ENCODE measurements around the gene NPAS2. TPM values are rescaled to one million over a fixed set of nuclear protein-coding genes. Genes with fewer than 3 reads are reported as not detected.

The NPAS2 gene
- total and polyA plus RNA-seq, 2 donors (not counting 1 experiment from before 2014, with no cell fraction given), result 3.6 to 4.9 TPM

DNA sequence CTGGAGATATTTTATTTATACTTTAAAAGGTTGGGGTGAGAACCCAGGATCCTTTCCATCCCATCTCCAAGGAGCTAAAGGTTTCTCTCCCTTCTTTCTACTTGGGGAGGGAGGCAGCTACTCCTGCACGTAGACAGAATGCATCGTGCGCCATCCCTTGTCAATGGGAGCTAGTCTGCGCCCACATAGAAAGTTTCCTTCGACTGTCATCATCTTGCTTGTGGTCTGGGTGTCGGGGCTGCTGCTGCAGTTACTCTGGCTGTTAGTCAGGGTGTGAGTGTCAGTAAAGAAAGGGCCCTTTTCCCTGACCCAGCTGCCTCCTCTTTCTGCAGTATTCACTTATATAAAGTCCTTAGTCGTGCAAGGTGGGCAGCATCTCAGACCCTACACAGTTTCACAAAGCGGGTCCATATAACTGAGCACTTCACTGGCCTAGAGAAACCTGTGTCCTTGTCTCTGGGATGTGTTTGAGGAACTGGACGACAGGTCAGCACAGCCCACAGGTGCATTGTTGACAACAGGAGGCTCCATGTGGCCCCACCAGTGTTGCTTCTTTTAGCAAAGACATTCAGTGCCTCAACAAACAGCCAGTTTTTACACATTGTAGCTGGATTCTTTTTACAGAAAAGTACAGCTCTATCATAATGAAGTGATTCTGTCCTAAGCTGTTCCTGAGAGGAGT lies 22.4 kb downstream of the NPAS2 start:
- H3K4me1 ChIP-seq (ENCODE audit: control insufficient read depth, extremely low read depth, insufficient read depth, low read length), result no peaks in the 10 kb centered on the region
- no peaks in the 10 kb centered on the region for H3K79me2 ChIP-seq (ENCODE audit: control insufficient read depth, insufficient read depth, low read length)
- H2AFZ ChIP-seq (ENCODE audit: low read length), result no peak overlapping the region
- no peak overlapping the region for H3K9ac ChIP-seq (ENCODE audit: insufficient read depth, low read length)
- H4K20me1 ChIP-seq (ENCODE audit: control insufficient read depth, extremely low read depth, insufficient read depth, low read length), result no peaks in the 10 kb centered on the region
- H3K4me2 ChIP-seq (ENCODE audit: extremely low read depth, insufficient read depth, low read length), result no peak overlapping the region
- no peak for DNase-seq (ENCODE audit: low read depth in 2 of 2)
- no peak overlapping the region for H3K4me3 ChIP-seq (replicated peaks in 1 of 4; ENCODE audit: control extremely low read depth in 1 of 4, insufficient read depth in 1 of 4, low read depth in 3 of 4, low read length in 4 of 4)
- no peak overlapping the region for H3K27ac ChIP-seq (ENCODE audit: insufficient read depth, low read length)
- no peak for TF ChIP-seq EZH2 (IDR thresholded peaks at IDR 0.05; ENCODE audit: low read length, missing control alignments)
- TF ChIP-seq, protein P1, sequence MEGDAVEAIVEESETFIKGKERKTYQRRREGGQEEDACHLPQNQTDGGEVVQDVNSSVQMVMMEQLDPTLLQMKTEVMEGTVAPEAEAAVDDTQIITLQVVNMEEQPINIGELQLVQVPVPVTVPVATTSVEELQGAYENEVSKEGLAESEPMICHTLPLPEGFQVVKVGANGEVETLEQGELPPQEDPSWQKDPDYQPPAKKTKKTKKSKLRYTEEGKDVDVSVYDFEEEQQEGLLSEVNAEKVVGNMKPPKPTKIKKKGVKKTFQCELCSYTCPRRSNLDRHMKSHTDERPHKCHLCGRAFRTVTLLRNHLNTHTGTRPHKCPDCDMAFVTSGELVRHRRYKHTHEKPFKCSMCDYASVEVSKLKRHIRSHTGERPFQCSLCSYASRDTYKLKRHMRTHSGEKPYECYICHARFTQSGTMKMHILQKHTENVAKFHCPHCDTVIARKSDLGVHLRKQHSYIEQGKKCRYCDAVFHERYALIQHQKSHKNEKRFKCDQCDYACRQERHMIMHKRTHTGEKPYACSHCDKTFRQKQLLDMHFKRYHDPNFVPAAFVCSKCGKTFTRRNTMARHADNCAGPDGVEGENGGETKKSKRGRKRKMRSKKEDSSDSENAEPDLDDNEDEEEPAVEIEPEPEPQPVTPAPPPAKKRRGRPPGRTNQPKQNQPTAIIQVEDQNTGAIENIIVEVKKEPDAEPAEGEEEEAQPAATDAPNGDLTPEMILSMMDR (conservative IDR thresholded peaks at IDR 0.05 in 1 of 2, IDR thresholded peaks at IDR 0.05 in 1 of 2; ENCODE audit: low read depth in 1 of 2, low read length in 2 of 2), result no peak
- H3K9me3 ChIP-seq (ENCODE audit: control insufficient read depth, insufficient read depth, low read depth, low read length), result no peaks in the 10 kb centered on the region
- no peaks in the 10 kb centered on the region for H3K36me3 ChIP-seq (ENCODE audit: control insufficient read depth, insufficient read depth, low read length)
- H3K27me3 ChIP-seq (ENCODE audit: control insufficient read depth, insufficient read depth, low read length), result no peaks in the 10 kb centered on the region

GRCh38 chr2:100844514-100844913 lies 24.6 kb downstream of the NPAS2 start:
- H4K20me1 ChIP-seq (ENCODE audit: control insufficient read depth, extremely low read depth, insufficient read depth, low read length), result no peaks in the 10 kb centered on the region
- TF ChIP-seq EZH2 (IDR thresholded peaks at IDR 0.05; ENCODE audit: low read length, missing control alignments), result no peak
- TF ChIP-seq, protein P1 (conservative IDR thresholded peaks at IDR 0.05 in 1 of 2, IDR thresholded peaks at IDR 0.05 in 1 of 2; ENCODE audit: low read depth in 1 of 2, low read length in 2 of 2), result no peak
- H3K4me2 ChIP-seq (ENCODE audit: extremely low read depth, insufficient read depth, low read length), result no peak overlapping the region
- H3K9ac ChIP-seq (ENCODE audit: insufficient read depth, low read length), result no peak overlapping the region
- no peak overlapping the region for H2AFZ ChIP-seq (ENCODE audit: low read length)
- no peak overlapping the region for H3K27ac ChIP-seq (ENCODE audit: insufficient read depth, low read length)
- H3K9me3 ChIP-seq (ENCODE audit: control insufficient read depth, insufficient read depth, low read depth, low read length), result no peaks in the 10 kb centered on the region
- H3K36me3 ChIP-seq (ENCODE audit: control insufficient read depth, insufficient read depth, low read length), result no peaks in the 10 kb centered on the region
- no peaks in the 10 kb centered on the region for H3K79me2 ChIP-seq (ENCODE audit: control insufficient read depth, insufficient read depth, low read length)
- no peaks in the 10 kb centered on the region for H3K27me3 ChIP-seq (ENCODE audit: control insufficient read depth, insufficient read depth, low read length)
- H3K4me3 ChIP-seq (replicated peaks in 1 of 4; ENCODE audit: control extremely low read depth in 1 of 4, insufficient read depth in 1 of 4, low read depth in 3 of 4, low read length in 4 of 4), result no peak overlapping the region
- H3K4me1 ChIP-seq (ENCODE audit: control insufficient read depth, extremely low read depth, insufficient read depth, low read length), result no peaks in the 10 kb centered on the region
- peak in 1 of 2 donors; percentile 33 for DNase-seq (ENCODE audit: low read depth in 2 of 2)

DNA sequence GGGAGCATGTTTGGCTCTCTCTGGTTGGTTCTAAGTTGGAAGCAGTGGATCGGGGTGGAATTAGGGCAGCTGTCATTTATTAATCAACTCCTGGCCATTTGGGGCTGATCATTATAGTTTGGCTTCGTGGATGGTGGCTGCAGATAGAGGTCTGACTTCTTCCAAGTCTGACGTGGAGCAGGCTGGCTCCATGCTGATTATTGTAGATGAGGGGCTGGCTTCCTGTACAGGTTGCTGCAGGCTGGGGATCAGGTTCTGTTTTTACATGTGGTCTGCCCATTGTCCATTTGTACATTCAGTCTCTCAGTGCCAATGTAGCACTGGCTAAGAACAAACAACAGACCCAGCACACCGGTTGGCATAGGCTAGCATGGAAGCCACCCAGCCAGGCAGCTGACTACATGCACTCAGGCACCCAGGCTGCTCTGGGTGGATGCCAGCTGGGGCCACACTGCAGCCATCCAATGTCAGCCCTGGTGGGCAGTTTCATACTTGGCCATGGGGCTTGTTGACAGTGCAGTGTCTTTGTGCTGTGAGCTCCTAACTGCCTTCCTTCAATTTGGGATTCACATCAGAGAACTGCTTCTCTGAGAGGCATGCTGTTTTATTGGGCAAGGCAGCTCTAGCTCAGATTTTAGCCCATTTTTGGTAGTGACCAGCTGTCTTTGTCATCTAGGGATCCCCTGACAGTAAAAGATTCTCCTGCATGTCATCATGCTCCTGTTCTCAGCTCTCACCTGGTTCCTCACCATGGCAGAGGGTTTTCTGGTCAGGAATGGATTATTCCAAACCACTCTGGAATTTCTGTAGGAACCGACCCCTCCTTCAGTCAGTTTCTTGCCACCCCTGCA lies 25.4 kb downstream of the NPAS2 start:
- H2AFZ ChIP-seq (ENCODE audit: low read length), result no peak overlapping the region
- no peaks in the 10 kb centered on the region for H3K79me2 ChIP-seq (ENCODE audit: control insufficient read depth, insufficient read depth, low read length)
- DNase-seq (ENCODE audit: low read depth in 2 of 2), result no peak
- H3K4me2 ChIP-seq (ENCODE audit: extremely low read depth, insufficient read depth, low read length), result no peak overlapping the region
- H3K27ac ChIP-seq (ENCODE audit: insufficient read depth, low read length), result no peak overlapping the region
- H3K27me3 ChIP-seq (ENCODE audit: control insufficient read depth, insufficient read depth, low read length), result no peaks in the 10 kb centered on the region
- no peaks in the 10 kb centered on the region for H3K36me3 ChIP-seq (ENCODE audit: control insufficient read depth, insufficient read depth, low read length)
- H4K20me1 ChIP-seq (ENCODE audit: control insufficient read depth, extremely low read depth, insufficient read depth, low read length), result no peaks in the 10 kb centered on the region
- no peak overlapping the region for H3K9ac ChIP-seq (ENCODE audit: insufficient read depth, low read length)
- H3K9me3 ChIP-seq (ENCODE audit: control insufficient read depth, insufficient read depth, low read depth, low read length), result no peaks in the 10 kb centered on the region
- no peak overlapping the region for H3K4me3 ChIP-seq (replicated peaks in 1 of 4; ENCODE audit: control extremely low read depth in 1 of 4, insufficient read depth in 1 of 4, low read depth in 3 of 4, low read length in 4 of 4)
- H3K4me1 ChIP-seq (ENCODE audit: control insufficient read depth, extremely low read depth, insufficient read depth, low read length), result no peaks in the 10 kb centered on the region
- TF ChIP-seq, protein P1 (conservative IDR thresholded peaks at IDR 0.05 in 1 of 2, IDR thresholded peaks at IDR 0.05 in 1 of 2; ENCODE audit: low read depth in 1 of 2, low read length in 2 of 2), result no peak
- TF ChIP-seq EZH2 (IDR thresholded peaks at IDR 0.05; ENCODE audit: low read length, missing control alignments), result no peak
